Measurements from ENCODE around the gene TDRD12. TPM values are rescaled to one million over a fixed set of nuclear protein-coding genes. Genes with fewer than 3 reads are reported as not detected.

The TDRD12 gene
- total and polyA plus RNA-seq, 2 donors (not counting 3 experiments of a cell fraction or from before 2014, with no cell fraction given), result 0.03 to 0.09 TPM

DNA sequence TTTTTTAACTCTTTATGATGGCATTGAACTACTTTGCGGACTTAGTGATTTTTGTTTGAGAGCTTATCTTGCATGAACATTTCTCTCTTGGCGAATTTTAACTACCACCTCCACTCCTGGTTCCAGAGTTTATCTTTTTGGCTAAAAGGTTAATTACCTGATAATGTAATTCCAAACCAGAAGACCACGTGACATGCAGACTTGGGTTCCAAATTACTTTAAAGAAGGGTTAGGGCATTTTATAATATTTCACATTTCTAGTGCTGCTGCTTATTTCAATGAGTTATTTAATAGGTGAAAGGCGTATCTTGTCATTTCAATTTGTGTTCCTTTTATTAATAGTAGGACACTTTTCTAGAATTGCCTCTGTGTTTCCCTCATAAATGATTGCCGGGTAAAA is 52.0 kb downstream of the TDRD12 start:
- POLR2A ChIA-PET, result no interaction called here
- no TSS peak for BruUV-seq (replicated peaks)

DNA sequence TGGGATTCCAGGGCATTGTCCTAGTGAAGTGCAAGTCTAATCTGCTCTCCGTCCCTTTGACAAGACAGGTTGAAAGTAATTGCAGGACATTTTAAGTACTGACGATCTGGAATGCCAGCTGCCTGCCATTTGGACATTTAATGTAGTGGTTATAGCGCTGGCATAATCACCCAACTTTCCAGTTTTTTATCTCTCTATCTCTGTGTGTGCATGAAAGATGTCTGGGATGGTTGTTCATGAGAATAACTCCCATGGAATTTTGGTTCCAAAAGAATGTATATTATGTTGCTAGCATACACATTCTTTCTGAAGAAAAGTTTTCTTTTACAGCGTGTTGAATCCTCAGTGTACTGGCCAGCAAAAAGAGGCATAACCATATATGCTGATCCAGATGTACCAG is 53.6 kb downstream of the TDRD12 start:
- CTCF ChIA-PET, result interaction anchor here (1.1 to 1.7 kb wide), 2 partner anchors 29 to 46 kb away, joined by 3 read pairs; no protein-coding TSS in a partner anchor
- Histone ChIP-seq H3K36me3 (ENCODE audit: control insufficient read depth in 2 of 2, extremely low read depth in 1 of 2, insufficient read depth in 2 of 2, low read length in 2 of 2) (no peaks in the 10 kb centered on the region), H3K27me3 (ENCODE audit: control insufficient read depth in 2 of 2, insufficient read depth in 2 of 2, low read length in 2 of 2) (no peaks in the 10 kb centered on the region), H3K79me2 (ENCODE audit: control insufficient read depth, insufficient read depth, low read length) (no peaks in the 10 kb centered on the region), H4K20me1 (replicated peaks; ENCODE audit: control insufficient read depth, extremely low read depth, insufficient read depth, low read length) (no peaks in the 10 kb centered on the region), H3K9ac (replicated peaks; ENCODE audit: extremely low read depth, insufficient read depth, low read length) (no peak overlapping the region), H2AFZ (ENCODE audit: low read depth, low read length) (no peak overlapping the region), H3K4me3 (replicated peaks in 1 of 3; ENCODE audit: insufficient read depth in 1 of 3, low read depth in 1 of 3, low read length in 3 of 3) (no peak overlapping the region), H3K9me3 (replicated peaks; ENCODE audit: control insufficient read depth, insufficient read depth, low read length) (no peaks in the 10 kb centered on the region), H3K9me1 (replicated peaks; ENCODE audit: control insufficient read depth, extremely low read depth, insufficient read depth, low read length) (no peaks in the 10 kb centered on the region), H3K27ac (ENCODE audit: insufficient read depth, low read depth, low read length) (no peak overlapping the region), H3K4me1 (ENCODE audit: control insufficient read depth, extremely low read depth, insufficient read depth, low read length) (no peaks in the 10 kb centered on the region), H3K4me2 (ENCODE audit: insufficient read depth, low read length) (no peak overlapping the region)
- no peak for FAIRE-seq
- dilution Hi-C loops (cut with MboI; ENCODE audit: extremely low pct_ligation_motif_present, low sequenced_read_pairs) (no loop called here), intact Hi-C loops (cut with micrococcal nuclease) (no loop called here)
- DNase-seq (ENCODE audit: low read depth, low spot score), result no peak
- POLR2A ChIA-PET, result no interaction called here
- TF ChIP-seq, protein P1, sequence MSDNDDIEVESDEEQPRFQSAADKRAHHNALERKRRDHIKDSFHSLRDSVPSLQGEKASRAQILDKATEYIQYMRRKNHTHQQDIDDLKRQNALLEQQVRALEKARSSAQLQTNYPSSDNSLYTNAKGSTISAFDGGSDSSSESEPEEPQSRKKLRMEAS (IDR thresholded peaks at IDR 0.05; ENCODE audit: insufficient read depth, insufficient read length), result no peak
- no TSS peak for BruUV-seq (replicated peaks)

More for the DNA sequence above, 52.0 kb downstream of the TDRD12 start:
- no peak overlapping the region for H2AFZ ChIP-seq (ENCODE audit: low read depth, low read length)
- no peak overlapping the region for H3K4me3 ChIP-seq (replicated peaks in 1 of 3; ENCODE audit: insufficient read depth in 1 of 3, low read depth in 1 of 3, low read length in 3 of 3)
- no peak overlapping the region for H3K9ac ChIP-seq (replicated peaks; ENCODE audit: extremely low read depth, insufficient read depth, low read length)
- H3K27ac ChIP-seq (ENCODE audit: insufficient read depth, low read depth, low read length), result no peak overlapping the region
- H4K20me1 ChIP-seq (replicated peaks; ENCODE audit: control insufficient read depth, extremely low read depth, insufficient read depth, low read length), result no peaks in the 10 kb centered on the region
- H3K36me3 ChIP-seq (ENCODE audit: control insufficient read depth in 2 of 2, extremely low read depth in 1 of 2, insufficient read depth in 2 of 2, low read length in 2 of 2), result no peaks in the 10 kb centered on the region
- CTCF ChIA-PET, result no interaction called here
- H3K79me2 ChIP-seq (ENCODE audit: control insufficient read depth, insufficient read depth, low read length), result no peaks in the 10 kb centered on the region
- no peaks in the 10 kb centered on the region for H3K9me3 ChIP-seq (replicated peaks; ENCODE audit: control insufficient read depth, insufficient read depth, low read length)
- no peak overlapping the region for H3K4me2 ChIP-seq (ENCODE audit: insufficient read depth, low read length)
- H3K4me1 ChIP-seq (ENCODE audit: control insufficient read depth, extremely low read depth, insufficient read depth, low read length), result no peaks in the 10 kb centered on the region
- no peaks in the 10 kb centered on the region for H3K27me3 ChIP-seq (ENCODE audit: control insufficient read depth in 2 of 2, insufficient read depth in 2 of 2, low read length in 2 of 2)
- intact Hi-C loops (cut with micrococcal nuclease) (no loop called here), dilution Hi-C loops (cut with MboI; ENCODE audit: extremely low pct_ligation_motif_present, low sequenced_read_pairs) (no loop called here)
- H3K9me1 ChIP-seq (replicated peaks; ENCODE audit: control insufficient read depth, extremely low read depth, insufficient read depth, low read length), result no peaks in the 10 kb centered on the region
- DNase-seq (ENCODE audit: low read depth, low spot score), result no peak
- TF ChIP-seq, protein P1 (IDR thresholded peaks at IDR 0.05; ENCODE audit: insufficient read depth, insufficient read length), result no peak
- TF ChIP-seq JUN (IDR thresholded peaks at IDR 0.05; ENCODE audit: borderline replicate concordance, insufficient read depth, insufficient read length, low read depth), result no peak
- no peak for FAIRE-seq
